ENCODE results near the gene FAM200B.

FAM200B gene

GRCh38 chr4:15717086-15717485 is 35.5 kb downstream of the FAM200B start:
- H3F3A ChIP-seq (ENCODE audit: low read depth): no peaks in the 10 kb centered on the region
- no peak overlapping the region for H3K4me3 ChIP-seq (ENCODE audit: low read length, poor library complexity, severe bottlenecking)
- no peaks in the 10 kb centered on the region for H3K4me1 ChIP-seq (ENCODE audit: insufficient read depth, low read length, poor library complexity, severe bottlenecking)
- no peaks in the 10 kb centered on the region for H3K9me2 ChIP-seq (replicated peaks; ENCODE audit: low read depth, low read length)
- no peaks in the 10 kb centered on the region for H3K79me2 ChIP-seq (ENCODE audit: insufficient read depth, low read length)
- no peak overlapping the region for H2AFZ ChIP-seq (ENCODE audit: low read length)
- no peaks in the 10 kb centered on the region for H3K9me3 ChIP-seq (ENCODE audit: insufficient read depth, low read depth, low read length)
- H3K9ac ChIP-seq (ENCODE audit: low read depth, low read length, poor library complexity, severe bottlenecking): no peak overlapping the region
- H4K20me1 ChIP-seq (ENCODE audit: insufficient read depth, low read length, poor library complexity, severe bottlenecking): no peaks in the 10 kb centered on the region
- H3K36me3 ChIP-seq (ENCODE audit: insufficient read depth, low read length): no peaks in the 10 kb centered on the region
- H3K4me2 ChIP-seq (ENCODE audit: low read depth, low read length, poor library complexity, severe bottlenecking): no peak overlapping the region
- TF ChIP-seq EZH2phosphoT487 (IDR thresholded peaks at IDR 0.05; ENCODE audit: borderline replicate concordance): no peak
- TF ChIP-seq CTCF (conservative IDR thresholded peaks at IDR 0.05; ENCODE audit: low read length): no peak
- H3K27me3 ChIP-seq (ENCODE audit: insufficient read depth, low read length, poor library complexity, severe bottlenecking): no peaks in the 10 kb centered on the region

GRCh38 chr4:15717657-15718416 is 36.2 kb downstream of the FAM200B start:
- Histone ChIP-seq H3F3A (ENCODE audit: low read depth) (no peaks in the 10 kb centered on the region), H2AFZ (ENCODE audit: low read length) (no peak overlapping the region), H3K9me2 (replicated peaks; ENCODE audit: low read depth, low read length) (no peaks in the 10 kb centered on the region), H3K27me3 (ENCODE audit: insufficient read depth, low read length, poor library complexity, severe bottlenecking) (no peaks in the 10 kb centered on the region), H3K79me2 (ENCODE audit: insufficient read depth, low read length) (no peaks in the 10 kb centered on the region), H4K20me1 (ENCODE audit: insufficient read depth, low read length, poor library complexity, severe bottlenecking) (no peaks in the 10 kb centered on the region), H3K4me3 (ENCODE audit: low read length, poor library complexity, severe bottlenecking) (no peak overlapping the region), H3K9me3 (ENCODE audit: insufficient read depth, low read depth, low read length) (no peaks in the 10 kb centered on the region), H3K9ac (ENCODE audit: low read depth, low read length, poor library complexity, severe bottlenecking) (no peak overlapping the region), H3K36me3 (ENCODE audit: insufficient read depth, low read length) (no peaks in the 10 kb centered on the region), H3K4me1 (ENCODE audit: insufficient read depth, low read length, poor library complexity, severe bottlenecking) (no peaks in the 10 kb centered on the region), H3K4me2 (ENCODE audit: low read depth, low read length, poor library complexity, severe bottlenecking) (no peak overlapping the region)
- TF ChIP-seq EZH2phosphoT487 (IDR thresholded peaks at IDR 0.05; ENCODE audit: borderline replicate concordance): no peak
- no peak for TF ChIP-seq CTCF (conservative IDR thresholded peaks at IDR 0.05; ENCODE audit: low read length)

- H3K4me3 ChIP-seq (ENCODE audit: low read length, poor library complexity, severe bottlenecking): no peak overlapping the region
- H3K9ac ChIP-seq (ENCODE audit: low read depth, low read length, poor library complexity, severe bottlenecking): no peak overlapping the region
- H2AFZ ChIP-seq (ENCODE audit: low read length): peak overlapping the region; percentile 38; the same call in 1 of the 2 replicates
- H3K4me1 ChIP-seq (ENCODE audit: insufficient read depth, low read length, poor library complexity, severe bottlenecking): no peaks in the 10 kb centered on the region
- H3K9me2 ChIP-seq (replicated peaks; ENCODE audit: low read depth, low read length): no peaks in the 10 kb centered on the region
- no peaks in the 10 kb centered on the region for H3K9me3 ChIP-seq (ENCODE audit: insufficient read depth, low read depth, low read length)
- no peaks in the 10 kb centered on the region for H3K36me3 ChIP-seq (ENCODE audit: insufficient read depth, low read length)
- TF ChIP-seq CTCF (conservative IDR thresholded peaks at IDR 0.05; ENCODE audit: low read length) (no peak), EZH2phosphoT487 (IDR thresholded peaks at IDR 0.05; ENCODE audit: borderline replicate concordance) (no peak)
- H3K79me2 ChIP-seq (ENCODE audit: insufficient read depth, low read length): no peaks in the 10 kb centered on the region
- no peaks in the 10 kb centered on the region for H4K20me1 ChIP-seq (ENCODE audit: insufficient read depth, low read length, poor library complexity, severe bottlenecking)
- H3K27me3 ChIP-seq (ENCODE audit: insufficient read depth, low read length, poor library complexity, severe bottlenecking): no peaks in the 10 kb centered on the region
- no peak overlapping the region for H3K4me2 ChIP-seq (ENCODE audit: low read depth, low read length, poor library complexity, severe bottlenecking)
- H3F3A ChIP-seq (ENCODE audit: low read depth): no peaks in the 10 kb centered on the region
Measured at GRCh38 chr4:15718465-15718864, 36.8 kb downstream of the FAM200B start.

Data from Loucy (cell line).